ENCODE measurements around the gene BCL2A1. TPM values are rescaled to one million over a fixed set of nuclear protein-coding genes. Genes with fewer than 3 reads are reported as not detected.
"Not testable (repeated sequence)": the region's sequence is repeated elsewhere in the genome, so short reads cannot be mapped to it uniquely, and the experiment has no call there.

Gene BCL2A1
- total RNA-seq, 1 donor from 2014 or later, result 95.0 TPM

DNA sequence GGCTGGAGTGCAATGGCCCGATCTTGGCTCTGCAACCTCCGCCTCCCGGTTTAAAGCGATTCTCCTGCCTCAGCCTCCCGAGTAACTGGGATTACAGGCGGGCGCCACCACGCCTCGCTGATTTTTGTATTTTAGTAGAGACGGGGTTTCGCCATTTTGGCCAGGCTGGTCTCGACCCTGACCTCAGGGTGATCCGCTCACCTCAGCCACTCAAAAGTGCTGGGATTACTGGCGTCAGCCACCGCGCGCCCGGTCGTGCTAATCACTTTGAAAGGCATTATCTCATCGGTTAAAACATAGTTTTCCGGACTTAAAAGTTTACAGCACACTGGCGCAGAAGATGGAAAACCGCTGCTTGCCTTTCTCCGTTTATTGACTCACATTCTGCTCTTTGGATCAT lies 46.6 kb downstream of the BCL2A1 start:
- Mint-ChIP-seq H3K4me3 (peak overlapping the region; percentile 92), H3K9me3 (peaks cover 24% of the 10 kb centered on the region), H3K27me3 (ENCODE audit: insufficient read depth) (peaks cover 3% of the 10 kb centered on the region), H3K4me1 (ENCODE audit: low read depth) (peaks cover 16% of the 10 kb centered on the region), H3K27ac (peak overlapping the region; percentile 29), H3K36me3 (ENCODE audit: low read depth) (peaks cover 34% of the 10 kb centered on the region)
- DNase-seq (ENCODE audit: low spot score), result no peak
- intact Hi-C loops (cut with micrococcal nuclease), result loop anchor here (2.0 kb wide), 1 partner anchor 18 kb away; no protein-coding TSS in a partner anchor

DNA sequence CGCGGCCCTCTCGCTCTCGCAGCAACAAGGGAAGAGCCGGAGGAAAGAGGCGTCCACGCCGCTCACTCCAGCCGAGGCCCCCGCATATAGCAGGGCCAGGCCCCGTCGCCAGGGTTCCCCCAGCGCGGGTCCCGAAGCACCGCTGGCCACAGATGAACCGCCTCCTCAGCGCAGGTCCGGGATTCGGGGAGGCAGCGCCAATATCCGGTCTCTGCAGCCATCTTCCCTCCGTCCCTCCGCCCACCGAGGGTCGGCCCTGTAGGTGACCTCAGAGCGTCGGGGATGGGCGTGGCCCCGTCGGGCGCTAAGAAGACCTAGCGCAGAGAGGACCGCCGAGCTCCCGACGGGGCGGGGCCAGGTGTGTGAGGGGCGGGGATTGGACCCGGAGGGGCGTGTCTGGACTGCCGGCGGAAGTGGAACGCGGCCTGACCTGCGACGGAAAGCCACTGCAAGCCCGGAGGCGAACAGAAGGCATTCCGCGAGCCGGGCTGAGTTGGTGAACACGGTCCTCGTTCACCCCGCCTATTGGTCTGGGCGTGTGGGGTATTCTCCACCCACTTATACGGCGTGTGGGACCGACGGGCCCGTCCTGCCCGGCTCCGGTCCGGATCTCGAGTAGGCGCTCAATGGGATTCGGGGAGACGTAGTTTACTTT lies 47.4 kb downstream of the BCL2A1 start:
- intact Hi-C loops (cut with micrococcal nuclease), result loop anchor here (1.0 to 2.0 kb wide), 7 partner anchors 19 to 229 kb away; partner anchors contain the start of genes BCL2A1, FAH and ZFAND6
- peaks cover 40% of the 10 kb centered on the region for H3K36me3 Mint-ChIP-seq (ENCODE audit: low read depth)

DNA sequence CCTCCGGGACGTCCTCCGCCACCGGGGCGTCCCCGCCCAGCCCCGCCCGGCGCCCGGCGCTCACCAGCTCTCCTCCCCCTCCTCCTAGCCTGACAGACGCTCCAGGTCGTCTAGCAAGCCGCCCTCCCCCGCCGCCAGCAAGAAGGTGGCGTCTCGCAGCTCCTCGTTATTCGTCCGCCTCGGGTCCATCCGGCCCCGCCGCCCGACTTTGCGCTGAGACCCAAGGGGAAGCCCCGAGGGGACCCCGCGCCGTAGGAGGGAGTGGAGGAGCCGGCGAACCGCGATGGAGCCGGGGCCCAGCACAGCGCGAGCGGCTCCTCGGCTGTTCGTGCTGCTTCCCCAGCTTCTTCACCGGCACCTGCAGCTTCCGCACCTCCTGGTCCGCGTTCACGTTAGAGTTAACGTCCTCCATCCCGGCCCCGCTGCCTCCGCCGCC lies 47.9 kb downstream of the BCL2A1 start:
- peaks cover 31% of the 10 kb centered on the region for H3K9me3 Mint-ChIP-seq
- H3K27me3 Mint-ChIP-seq (ENCODE audit: insufficient read depth), result no peaks in the 10 kb centered on the region
- peak; percentile 64 for DNase-seq (ENCODE audit: low spot score)
- H3K27ac Mint-ChIP-seq, result peak overlapping the region; percentile 95
- peaks cover 43% of the 10 kb centered on the region for H3K36me3 Mint-ChIP-seq (ENCODE audit: low read depth)
- H3K4me3 Mint-ChIP-seq, result peak overlapping the region; percentile 92
- intact Hi-C loops (cut with micrococcal nuclease), result loop anchor here (1.0 kb wide), 6 partner anchors 27 to 229 kb away; partner anchors contain the start of genes BCL2A1, FAH and ZFAND6
- H3K4me1 Mint-ChIP-seq (ENCODE audit: low read depth), result peaks cover 16% of the 10 kb centered on the region

More for the DNA sequence above, 47.4 kb downstream of the BCL2A1 start:
- Mint-ChIP-seq H3K4me1 (ENCODE audit: low read depth) (peaks cover 16% of the 10 kb centered on the region), H3K9me3 (peaks cover 28% of the 10 kb centered on the region), H3K27me3 (ENCODE audit: insufficient read depth) (no peaks in the 10 kb centered on the region), H3K27ac (peak overlapping the region; percentile 95), H3K4me3 (peak overlapping the region; percentile 92)
- peak; percentile 99 for DNase-seq (ENCODE audit: low spot score)

DNA sequence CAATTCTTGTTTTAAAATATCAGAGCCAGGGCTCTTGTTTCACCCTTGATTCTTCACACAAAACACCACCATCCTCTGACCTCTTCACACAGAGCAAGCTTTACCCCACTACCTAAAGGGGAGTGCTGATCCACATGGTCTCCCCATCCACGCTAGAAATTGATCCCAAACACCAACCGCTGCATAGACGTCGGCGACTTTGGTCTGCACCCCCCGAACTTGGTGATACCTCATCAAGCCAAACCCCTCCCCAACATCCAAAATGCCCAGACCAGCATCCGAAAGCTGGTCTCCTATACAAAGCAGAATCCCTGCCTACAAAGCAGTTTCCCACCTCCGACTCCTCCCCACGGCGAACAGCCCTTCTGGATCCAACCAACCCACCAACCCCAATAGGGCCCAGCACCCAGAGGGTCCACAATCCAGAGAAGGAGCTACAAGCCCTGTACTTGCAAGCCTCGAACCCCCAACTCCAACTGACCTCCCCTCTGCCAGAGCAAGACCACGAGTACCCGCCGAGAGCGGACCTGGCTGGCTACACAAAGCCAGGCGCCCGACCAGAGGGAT lies 48.4 kb downstream of the BCL2A1 start:
- intact Hi-C loops (cut with micrococcal nuclease), result loop anchor here (1.0 kb wide), 6 partner anchors 26 to 230 kb away; partner anchors contain the start of genes BCL2A1, FAH and ZFAND6
- no peak for DNase-seq (ENCODE audit: low spot score)
- Mint-ChIP-seq H3K27me3 (ENCODE audit: insufficient read depth) (no peaks in the 10 kb centered on the region), H3K9me3 (peaks cover 36% of the 10 kb centered on the region), H3K36me3 (ENCODE audit: low read depth) (peaks cover 48% of the 10 kb centered on the region), H3K4me1 (ENCODE audit: low read depth) (peaks cover 16% of the 10 kb centered on the region), H3K4me3 (peak overlapping the region; percentile 92), H3K27ac (peak overlapping the region; percentile 95)

DNA sequence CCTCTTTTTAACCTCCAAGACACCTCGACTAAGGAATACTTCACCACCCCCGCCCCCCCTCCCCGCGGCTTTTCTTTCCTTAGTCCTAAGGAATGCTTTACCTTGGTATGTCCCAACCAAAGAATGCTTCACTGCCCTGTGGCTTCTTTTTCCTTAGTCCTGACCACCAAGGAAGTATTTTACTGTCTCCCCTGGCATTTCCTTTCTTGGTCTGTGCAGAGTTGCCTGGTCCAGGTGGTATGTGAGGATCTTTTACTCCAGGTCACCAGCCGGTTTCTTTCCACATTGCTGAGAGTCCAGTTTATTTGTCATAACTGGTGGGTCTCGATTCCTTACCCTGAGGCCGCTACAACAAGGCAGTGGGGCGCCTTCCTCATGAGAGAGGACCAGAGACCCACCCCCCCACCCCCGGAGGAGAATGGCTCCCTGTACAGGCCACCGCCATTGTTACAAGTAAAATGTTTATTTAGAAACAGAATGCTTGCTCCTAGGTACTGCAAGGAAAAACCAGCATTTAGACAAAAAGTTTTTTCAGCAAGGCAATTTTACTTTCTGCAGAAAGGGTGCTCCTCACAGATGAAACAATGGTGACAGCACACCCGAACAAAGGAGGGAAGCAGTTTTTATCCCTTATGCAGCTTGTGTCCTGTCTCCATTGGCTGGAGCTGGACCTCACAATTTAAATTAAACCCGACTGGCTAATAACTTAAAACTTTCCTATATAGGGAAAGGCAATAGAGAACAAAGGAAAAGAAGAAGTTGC lies 51.1 kb downstream of the BCL2A1 start:
- peaks cover 16% of the 10 kb centered on the region for H3K4me1 Mint-ChIP-seq (ENCODE audit: low read depth)
- no peak overlapping the region for H3K4me3 Mint-ChIP-seq
- no peaks in the 10 kb centered on the region for H3K27me3 Mint-ChIP-seq (ENCODE audit: insufficient read depth)
- no peak overlapping the region for H3K27ac Mint-ChIP-seq
- no peak for DNase-seq (ENCODE audit: low spot score)
- H3K36me3 Mint-ChIP-seq (ENCODE audit: low read depth), result peaks cover 68% of the 10 kb centered on the region
- H3K9me3 Mint-ChIP-seq, result peaks cover 59% of the 10 kb centered on the region
- intact Hi-C loops (cut with micrococcal nuclease), result no loop called here

DNA sequence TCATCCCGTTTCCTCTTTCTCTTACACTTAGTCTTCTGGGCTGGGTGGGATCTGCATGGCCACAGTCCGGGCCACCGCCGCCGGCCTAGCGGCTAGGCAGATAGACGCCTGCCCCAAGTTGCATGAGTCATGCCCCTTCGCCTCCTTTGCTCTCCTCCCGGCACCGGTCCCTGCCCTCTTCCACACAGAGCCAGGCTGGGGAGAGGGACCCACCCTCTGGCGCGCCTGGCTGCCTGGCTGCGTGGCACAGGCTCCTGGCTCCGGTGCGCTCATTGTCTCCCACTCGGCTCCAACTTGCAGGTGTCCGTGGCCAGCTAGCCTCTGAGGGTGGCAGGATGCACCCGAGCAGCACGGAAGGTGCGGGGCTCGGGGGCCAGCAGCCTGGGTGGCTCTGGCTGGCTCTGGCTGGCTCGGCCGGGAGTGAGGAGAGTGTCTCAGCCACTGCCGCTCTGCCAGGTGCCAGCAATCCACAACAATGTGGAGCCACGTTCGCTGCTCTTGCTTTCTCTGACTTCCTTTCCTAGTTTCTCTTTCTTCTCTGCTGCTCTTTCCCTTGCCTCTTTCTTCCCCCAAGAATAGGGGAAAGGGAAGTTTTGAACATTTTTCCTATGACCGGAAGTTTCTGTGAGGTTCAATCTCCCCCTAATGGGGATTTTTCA lies 51.8 kb downstream of the BCL2A1 start:
- Mint-ChIP-seq H3K4me3 (no peak overlapping the region), H3K27me3 (ENCODE audit: insufficient read depth) (no peaks in the 10 kb centered on the region), H3K36me3 (ENCODE audit: low read depth) (peaks cover 76% of the 10 kb centered on the region), H3K27ac (no peak overlapping the region), H3K9me3 (peaks cover 66% of the 10 kb centered on the region), H3K4me1 (ENCODE audit: low read depth) (peaks cover 16% of the 10 kb centered on the region)
- no peak for DNase-seq (ENCODE audit: low spot score)
- intact Hi-C loops (cut with micrococcal nuclease), result no loop called here

DNA sequence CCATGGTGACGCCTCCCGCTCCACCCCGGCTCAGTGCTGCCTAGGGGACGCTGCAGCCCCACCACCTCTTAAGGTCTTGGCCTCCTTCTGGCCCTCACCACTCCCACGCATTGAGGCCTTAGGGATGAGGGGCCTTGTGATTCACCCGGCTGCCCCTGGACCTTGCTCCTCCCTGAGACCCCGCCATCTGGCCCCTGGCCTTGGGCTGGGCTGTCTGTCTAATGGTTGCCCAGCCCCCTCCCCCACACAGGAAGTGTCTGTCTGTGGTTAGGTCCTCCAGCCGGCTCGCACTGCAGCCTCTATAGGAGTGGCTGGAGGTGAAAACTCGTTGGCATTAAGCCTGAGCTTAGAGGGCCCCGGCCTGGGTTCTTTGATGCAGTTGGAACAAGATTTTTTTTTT lies 52.7 kb downstream of the BCL2A1 start:
- Mint-ChIP-seq H3K36me3 (ENCODE audit: low read depth) (peaks cover 81% of the 10 kb centered on the region), H3K27me3 (ENCODE audit: insufficient read depth) (no peaks in the 10 kb centered on the region), H3K4me3 (no peak overlapping the region), H3K4me1 (ENCODE audit: low read depth) (peaks cover 16% of the 10 kb centered on the region), H3K27ac (no peak overlapping the region), H3K9me3 (peaks cover 74% of the 10 kb centered on the region)
- no peak for DNase-seq (ENCODE audit: low spot score)
- intact Hi-C loops (cut with micrococcal nuclease), result no loop called here

DNA sequence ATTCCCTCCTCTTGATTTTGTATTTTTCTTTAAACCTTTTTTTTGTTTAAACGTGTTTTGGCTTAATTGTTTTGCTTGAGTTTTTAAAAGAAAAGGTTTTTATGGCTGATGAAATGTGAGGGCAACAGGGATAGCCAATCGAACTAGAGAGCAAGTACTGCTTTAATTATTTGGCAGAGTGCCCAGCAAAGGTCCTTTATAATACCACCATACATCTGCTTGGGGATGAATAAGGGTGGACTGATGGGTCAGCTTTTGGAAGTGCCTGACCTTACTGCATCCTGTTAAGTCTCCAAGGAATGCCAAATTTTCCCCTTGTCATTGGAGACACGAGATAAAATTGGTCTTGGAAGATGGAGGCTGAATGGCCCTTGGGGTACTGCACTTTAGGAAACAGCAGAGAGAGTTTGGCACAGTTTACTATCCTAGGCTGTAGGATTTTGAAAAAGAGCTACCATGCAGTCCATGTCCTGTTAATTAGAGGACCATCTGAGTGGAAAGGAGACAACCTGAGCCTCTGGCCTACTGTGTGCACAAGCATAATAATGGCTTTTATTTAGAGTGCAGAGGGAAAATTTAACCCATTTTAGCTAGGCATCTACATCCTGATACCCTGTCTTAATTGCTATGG lies 54.4 kb downstream of the BCL2A1 start:
- peaks cover 67% of the 10 kb centered on the region for H3K9me3 Mint-ChIP-seq
- H3K4me1 Mint-ChIP-seq (ENCODE audit: low read depth), result peaks cover 4% of the 10 kb centered on the region
- no peak for DNase-seq (ENCODE audit: low spot score)
- H3K36me3 Mint-ChIP-seq (ENCODE audit: low read depth), result peaks cover 73% of the 10 kb centered on the region
- intact Hi-C loops (cut with micrococcal nuclease), result no loop called here
- no peak overlapping the region for H3K4me3 Mint-ChIP-seq
- no peaks in the 10 kb centered on the region for H3K27me3 Mint-ChIP-seq (ENCODE audit: insufficient read depth)
- no peak overlapping the region for H3K27ac Mint-ChIP-seq

DNA sequence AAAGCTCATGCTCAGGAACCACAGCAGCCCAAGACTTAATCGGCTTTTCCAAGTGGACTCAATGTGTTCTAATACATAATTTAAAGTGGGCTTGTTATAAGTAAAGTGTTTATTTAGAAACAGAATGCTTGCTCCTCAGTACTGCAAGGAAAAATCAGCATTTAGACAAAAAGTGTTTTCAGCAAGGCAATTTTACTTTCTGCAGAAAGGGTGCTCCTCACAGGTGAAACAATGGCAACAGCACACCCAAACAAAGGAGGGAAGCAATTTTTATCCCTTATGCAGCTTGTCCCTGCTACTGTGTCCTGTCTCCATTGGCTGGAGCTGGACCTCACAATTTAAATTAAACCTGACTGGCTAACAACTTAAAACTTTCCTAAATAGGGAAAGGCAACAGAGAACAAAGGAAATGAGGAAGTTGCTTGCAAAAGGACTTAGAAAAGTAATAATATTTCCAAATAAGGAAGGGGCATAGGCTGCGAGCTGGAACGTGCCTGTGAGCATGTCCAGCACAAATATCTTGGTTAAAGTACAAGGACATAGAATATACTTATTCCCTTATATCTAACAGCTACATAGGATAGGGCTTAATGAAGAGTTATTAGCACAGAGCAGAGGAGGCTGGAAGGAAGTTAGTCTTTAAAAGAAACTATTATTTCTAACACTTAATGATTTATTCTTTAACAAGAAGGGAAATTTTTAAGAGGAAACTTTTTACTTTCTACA lies 55.1 kb downstream of the BCL2A1 start:
- H3K4me1 Mint-ChIP-seq (ENCODE audit: low read depth); DNase-seq (ENCODE audit: low spot score); H3K27ac Mint-ChIP-seq; H3K27me3 Mint-ChIP-seq (ENCODE audit: insufficient read depth); H3K4me3 Mint-ChIP-seq; intact Hi-C loops (cut with micrococcal nuclease): not testable (repeated sequence)
- H3K36me3 Mint-ChIP-seq (ENCODE audit: low read depth), result peaks cover 68% of the 10 kb centered on the region
- peaks cover 62% of the 10 kb centered on the region for H3K9me3 Mint-ChIP-seq

DNA sequence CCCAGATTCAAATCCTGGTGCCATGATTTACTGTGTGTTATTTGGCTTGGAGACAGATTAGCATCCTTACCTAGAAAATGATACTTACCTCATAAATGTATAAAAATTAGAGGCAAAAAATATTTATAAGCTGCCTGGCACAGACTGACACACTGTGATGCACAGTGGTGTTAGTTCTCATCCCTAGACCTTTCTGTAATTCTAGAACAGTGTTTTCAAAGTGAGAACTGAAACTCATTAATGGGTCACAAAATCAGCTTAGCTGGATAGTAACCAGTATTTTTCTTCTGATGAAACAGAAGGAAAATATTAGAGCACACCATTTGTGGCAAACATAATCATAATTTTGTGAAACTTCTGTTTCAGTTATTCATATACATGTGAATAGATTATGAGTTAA lies 56.3 kb downstream of the BCL2A1 start:
- intact Hi-C loops (cut with micrococcal nuclease), result no loop called here
- Mint-ChIP-seq H3K4me3 (no peak overlapping the region), H3K27ac (no peak overlapping the region), H3K27me3 (ENCODE audit: insufficient read depth) (no peaks in the 10 kb centered on the region), H3K9me3 (peaks cover 70% of the 10 kb centered on the region), H3K36me3 (ENCODE audit: low read depth) (peaks cover 68% of the 10 kb centered on the region), H3K4me1 (ENCODE audit: low read depth) (peaks cover 11% of the 10 kb centered on the region)
- no peak for DNase-seq (ENCODE audit: low spot score)
